ENCODE measurements around the gene TTC3. TPM values are rescaled to one million over a fixed set of nuclear protein-coding genes. Genes with fewer than 3 reads are reported as not detected.

Gene TTC3
- total and polyA plus RNA-seq, 10 of the 15 experiments (the other 5 are each of a cell fraction or from before 2014, with no cell fraction given) = 23.1 to 94.9 (median 72.7) TPM

DNA sequence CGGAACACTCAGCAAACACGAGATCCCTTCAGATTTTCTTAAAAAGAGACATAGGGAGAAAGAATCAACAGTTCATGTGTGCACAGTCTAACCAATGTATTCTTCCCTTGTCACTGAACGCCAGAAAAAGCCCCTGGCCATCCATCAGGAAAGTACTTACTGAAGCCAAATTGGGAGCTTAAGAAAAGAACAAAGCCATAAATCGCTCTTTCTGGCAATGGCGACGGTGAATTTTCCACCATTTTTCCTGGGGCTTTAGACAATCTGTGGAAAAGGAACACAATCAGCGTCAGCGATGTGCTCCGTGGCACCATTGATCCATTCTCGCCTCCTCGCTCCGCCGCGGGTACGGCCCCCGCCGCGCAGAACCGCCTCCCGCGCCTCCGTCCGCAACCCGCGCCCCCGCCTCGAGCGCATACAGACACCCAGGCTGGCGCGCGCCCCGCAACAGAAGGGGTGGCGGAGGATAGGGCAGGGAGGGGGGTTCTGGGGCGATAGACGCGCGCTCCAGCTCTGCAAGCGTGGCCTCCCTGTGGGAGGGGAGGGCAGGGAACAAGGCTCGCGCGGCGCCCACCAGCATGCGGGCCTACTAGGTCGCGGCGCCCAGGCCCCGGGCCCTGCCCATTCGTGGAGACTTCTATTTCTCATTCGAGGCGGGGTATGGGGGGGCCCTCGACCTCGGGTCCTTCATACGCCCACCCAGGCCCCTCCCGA lies 623 bp upstream of the TTC3 start (continued):
- TF ChIP-seq, protein P1, sequence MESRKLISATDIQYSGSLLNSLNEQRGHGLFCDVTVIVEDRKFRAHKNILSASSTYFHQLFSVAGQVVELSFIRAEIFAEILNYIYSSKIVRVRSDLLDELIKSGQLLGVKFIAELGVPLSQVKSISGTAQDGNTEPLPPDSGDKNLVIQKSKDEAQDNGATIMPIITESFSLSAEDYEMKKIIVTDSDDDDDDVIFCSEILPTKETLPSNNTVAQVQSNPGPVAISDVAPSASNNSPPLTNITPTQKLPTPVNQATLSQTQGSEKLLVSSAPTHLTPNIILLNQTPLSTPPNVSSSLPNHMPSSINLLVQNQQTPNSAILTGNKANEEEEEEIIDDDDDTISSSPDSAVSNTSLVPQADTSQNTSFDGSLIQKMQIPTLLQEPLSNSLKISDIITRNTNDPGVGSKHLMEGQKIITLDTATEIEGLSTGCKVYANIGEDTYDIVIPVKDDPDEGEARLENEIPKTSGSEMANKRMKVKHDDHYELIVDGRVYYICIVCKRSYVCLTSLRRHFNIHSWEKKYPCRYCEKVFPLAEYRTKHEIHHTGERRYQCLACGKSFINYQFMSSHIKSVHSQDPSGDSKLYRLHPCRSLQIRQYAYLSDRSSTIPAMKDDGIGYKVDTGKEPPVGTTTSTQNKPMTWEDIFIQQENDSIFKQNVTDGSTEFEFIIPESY (IDR thresholded peaks at IDR 0.05) = no peak
- TF ChIP-seq PML (IDR thresholded peaks at IDR 0.05; ENCODE audit: low read length) (no peak; the same call in 1 of the 2 replicates), SMAD1 (IDR thresholded peaks at IDR 0.05; ENCODE audit: low read depth, partially characterized antibody) (no peak), NFIC (IDR thresholded peaks at IDR 0.05; ENCODE audit: low read depth, low read length) (no peak), MEF2B (IDR thresholded peaks at IDR 0.05; ENCODE audit: partially characterized antibody, poor library complexity, severe bottlenecking) (no peak), IRF4 (IDR thresholded peaks at IDR 0.05; ENCODE audit: low read depth, low read length) (no peak), ZNF24 (IDR thresholded peaks at IDR 0.05) (no peak)
- TF ChIP-seq, protein P2, sequence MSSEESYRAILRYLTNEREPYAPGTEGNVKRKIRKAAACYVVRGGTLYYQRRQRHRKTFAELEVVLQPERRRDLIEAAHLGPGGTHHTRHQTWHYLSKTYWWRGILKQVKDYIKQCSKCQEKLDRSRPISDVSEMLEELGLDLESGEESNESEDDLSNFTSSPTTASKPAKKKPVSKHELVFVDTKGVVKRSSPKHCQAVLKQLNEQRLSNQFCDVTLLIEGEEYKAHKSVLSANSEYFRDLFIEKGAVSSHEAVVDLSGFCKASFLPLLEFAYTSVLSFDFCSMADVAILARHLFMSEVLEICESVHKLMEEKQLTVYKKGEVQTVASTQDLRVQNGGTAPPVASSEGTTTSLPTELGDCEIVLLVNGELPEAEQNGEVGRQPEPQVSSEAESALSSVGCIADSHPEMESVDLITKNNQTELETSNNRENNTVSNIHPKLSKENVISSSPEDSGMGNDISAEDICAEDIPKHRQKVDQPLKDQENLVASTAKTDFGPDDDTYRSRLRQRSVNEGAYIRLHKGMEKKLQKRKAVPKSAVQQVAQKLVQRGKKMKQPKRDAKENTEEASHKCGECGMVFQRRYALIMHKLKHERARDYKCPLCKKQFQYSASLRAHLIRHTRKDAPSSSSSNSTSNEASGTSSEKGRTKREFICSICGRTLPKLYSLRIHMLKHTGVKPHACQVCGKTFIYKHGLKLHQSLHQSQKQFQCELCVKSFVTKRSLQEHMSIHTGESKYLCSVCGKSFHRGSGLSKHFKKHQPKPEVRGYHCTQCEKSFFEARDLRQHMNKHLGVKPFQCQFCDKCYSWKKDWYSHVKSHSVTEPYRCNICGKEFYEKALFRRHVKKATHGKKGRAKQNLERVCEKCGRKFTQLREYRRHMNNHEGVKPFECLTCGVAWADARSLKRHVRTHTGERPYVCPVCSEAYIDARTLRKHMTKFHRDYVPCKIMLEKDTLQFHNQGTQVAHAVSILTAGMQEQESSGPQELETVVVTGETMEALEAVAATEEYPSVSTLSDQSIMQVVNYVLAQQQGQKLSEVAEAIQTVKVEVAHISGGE (CRISPR knock-in tag; IDR thresholded peaks at IDR 0.05) = no peak
- TF ChIP-seq, protein P3, sequence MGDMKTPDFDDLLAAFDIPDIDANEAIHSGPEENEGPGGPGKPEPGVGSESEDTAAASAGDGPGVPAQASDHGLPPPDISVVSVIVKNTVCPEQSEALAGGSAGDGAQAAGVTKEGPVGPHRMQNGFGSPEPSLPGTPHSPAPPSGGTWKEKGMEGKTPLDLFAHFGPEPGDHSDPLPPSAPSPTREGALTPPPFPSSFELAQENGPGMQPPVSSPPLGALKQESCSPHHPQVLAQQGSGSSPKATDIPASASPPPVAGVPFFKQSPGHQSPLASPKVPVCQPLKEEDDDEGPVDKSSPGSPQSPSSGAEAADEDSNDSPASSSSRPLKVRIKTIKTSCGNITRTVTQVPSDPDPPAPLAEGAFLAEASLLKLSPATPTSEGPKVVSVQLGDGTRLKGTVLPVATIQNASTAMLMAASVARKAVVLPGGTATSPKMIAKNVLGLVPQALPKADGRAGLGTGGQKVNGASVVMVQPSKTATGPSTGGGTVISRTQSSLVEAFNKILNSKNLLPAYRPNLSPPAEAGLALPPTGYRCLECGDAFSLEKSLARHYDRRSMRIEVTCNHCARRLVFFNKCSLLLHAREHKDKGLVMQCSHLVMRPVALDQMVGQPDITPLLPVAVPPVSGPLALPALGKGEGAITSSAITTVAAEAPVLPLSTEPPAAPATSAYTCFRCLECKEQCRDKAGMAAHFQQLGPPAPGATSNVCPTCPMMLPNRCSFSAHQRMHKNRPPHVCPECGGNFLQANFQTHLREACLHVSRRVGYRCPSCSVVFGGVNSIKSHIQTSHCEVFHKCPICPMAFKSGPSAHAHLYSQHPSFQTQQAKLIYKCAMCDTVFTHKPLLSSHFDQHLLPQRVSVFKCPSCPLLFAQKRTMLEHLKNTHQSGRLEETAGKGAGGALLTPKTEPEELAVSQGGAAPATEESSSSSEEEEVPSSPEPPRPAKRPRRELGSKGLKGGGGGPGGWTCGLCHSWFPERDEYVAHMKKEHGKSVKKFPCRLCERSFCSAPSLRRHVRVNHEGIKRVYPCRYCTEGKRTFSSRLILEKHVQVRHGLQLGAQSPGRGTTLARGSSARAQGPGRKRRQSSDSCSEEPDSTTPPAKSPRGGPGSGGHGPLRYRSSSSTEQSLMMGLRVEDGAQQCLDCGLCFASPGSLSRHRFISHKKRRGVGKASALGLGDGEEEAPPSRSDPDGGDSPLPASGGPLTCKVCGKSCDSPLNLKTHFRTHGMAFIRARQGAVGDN (IDR thresholded peaks at IDR 0.05) = no peak; the same call in none of the 2 replicates
- TF ChIP-seq, protein P4, sequence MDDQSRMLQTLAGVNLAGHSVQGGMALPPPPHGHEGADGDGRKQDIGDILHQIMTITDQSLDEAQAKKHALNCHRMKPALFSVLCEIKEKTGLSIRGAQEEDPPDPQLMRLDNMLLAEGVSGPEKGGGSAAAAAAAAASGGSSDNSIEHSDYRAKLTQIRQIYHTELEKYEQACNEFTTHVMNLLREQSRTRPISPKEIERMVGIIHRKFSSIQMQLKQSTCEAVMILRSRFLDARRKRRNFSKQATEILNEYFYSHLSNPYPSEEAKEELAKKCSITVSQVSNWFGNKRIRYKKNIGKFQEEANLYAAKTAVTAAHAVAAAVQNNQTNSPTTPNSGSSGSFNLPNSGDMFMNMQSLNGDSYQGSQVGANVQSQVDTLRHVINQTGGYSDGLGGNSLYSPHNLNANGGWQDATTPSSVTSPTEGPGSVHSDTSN (IDR thresholded peaks at IDR 0.05; ENCODE audit: insufficient replicate concordance, low read depth, low read length) = no peak
- TF ChIP-seq, protein P5, sequence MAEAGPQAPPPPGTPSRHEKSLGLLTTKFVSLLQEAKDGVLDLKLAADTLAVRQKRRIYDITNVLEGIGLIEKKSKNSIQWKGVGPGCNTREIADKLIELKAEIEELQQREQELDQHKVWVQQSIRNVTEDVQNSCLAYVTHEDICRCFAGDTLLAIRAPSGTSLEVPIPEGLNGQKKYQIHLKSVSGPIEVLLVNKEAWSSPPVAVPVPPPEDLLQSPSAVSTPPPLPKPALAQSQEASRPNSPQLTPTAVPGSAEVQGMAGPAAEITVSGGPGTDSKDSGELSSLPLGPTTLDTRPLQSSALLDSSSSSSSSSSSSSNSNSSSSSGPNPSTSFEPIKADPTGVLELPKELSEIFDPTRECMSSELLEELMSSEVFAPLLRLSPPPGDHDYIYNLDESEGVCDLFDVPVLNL (IDR thresholded peaks at IDR 0.05; ENCODE audit: low read depth, low read length) = no peak
- TF ChIP-seq, protein P6, sequence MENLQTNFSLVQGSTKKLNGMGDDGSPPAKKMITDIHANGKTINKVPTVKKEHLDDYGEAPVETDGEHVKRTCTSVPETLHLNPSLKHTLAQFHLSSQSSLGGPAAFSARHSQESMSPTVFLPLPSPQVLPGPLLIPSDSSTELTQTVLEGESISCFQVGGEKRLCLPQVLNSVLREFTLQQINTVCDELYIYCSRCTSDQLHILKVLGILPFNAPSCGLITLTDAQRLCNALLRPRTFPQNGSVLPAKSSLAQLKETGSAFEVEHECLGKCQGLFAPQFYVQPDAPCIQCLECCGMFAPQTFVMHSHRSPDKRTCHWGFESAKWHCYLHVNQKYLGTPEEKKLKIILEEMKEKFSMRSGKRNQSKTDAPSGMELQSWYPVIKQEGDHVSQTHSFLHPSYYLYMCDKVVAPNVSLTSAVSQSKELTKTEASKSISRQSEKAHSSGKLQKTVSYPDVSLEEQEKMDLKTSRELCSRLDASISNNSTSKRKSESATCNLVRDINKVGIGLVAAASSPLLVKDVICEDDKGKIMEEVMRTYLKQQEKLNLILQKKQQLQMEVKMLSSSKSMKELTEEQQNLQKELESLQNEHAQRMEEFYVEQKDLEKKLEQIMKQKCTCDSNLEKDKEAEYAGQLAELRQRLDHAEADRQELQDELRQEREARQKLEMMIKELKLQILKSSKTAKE (IDR thresholded peaks at IDR 0.05; ENCODE audit: low read depth, poor library complexity, severe bottlenecking) = no peak

Measured in GM12878 (cell line).